Left ventricle myocardium inferior (tissue), 1 donor: ENCODE measurements around the gene HAPLN2. TPM values are rescaled to one million over a fixed set of nuclear protein-coding genes. Genes with fewer than 3 reads are reported as not detected.

ENCODE experiments used
- DNase-seq: peaks from one replicate; pipeline ENCODE4 v3.0.0-alpha.2; 2020
- H3K27ac ChIP-seq: fragments of 200-600 bp; replicated peaks from 2 replicates; pipeline ENCODE4 v1.8.0; 2021
- H3K27me3 ChIP-seq: fragments of 200-600 bp; 2 replicates; pipeline ENCODE4 v1.8.0; 2021; ENCODE audit warnings: low read depth
- H3K36me3 ChIP-seq: fragments of 200-600 bp; 2 replicates; pipeline ENCODE4 v1.8.0; 2021
- H3K4me1 ChIP-seq: fragments of 200-600 bp; 2 replicates; pipeline ENCODE4 v1.8.0; 2021
- H3K4me3 ChIP-seq: fragments of 200-600 bp; 2 replicates; pipeline ENCODE4 v1.8.0; 2021; ENCODE audit warnings: mild to moderate bottlenecking, moderate library complexity
- H3K9me3 ChIP-seq: fragments of 200-600 bp; replicated peaks from 2 replicates; pipeline ENCODE4 v1.8.0; 2021
- CTCF ChIP-seq: fragments of 200-600 bp; IDR thresholded peaks from 2 replicates; pipeline ENCODE4 v1.8.0; 2021; ENCODE audit warnings: antibody characterized with exemption, mild to moderate bottlenecking, borderline replicate concordance
- intact Hi-C: fragments of 100-400 bp; cut with micrococcal nuclease; formaldehyde crosslinking; loops from one replicate; pipeline ENCODE4 v1.11.0; 2022
- total RNA-seq: library from RNA; stranded (reverse); fragmentation: NEBNext Ultra II Directional; extraction: Animal tissue kit (Norgen Biotek cat#: 25700); gene quantifications from one replicate; pipeline ENCODE4 v1.2.1, GENCODE V29; 2021
- donor health status: DM: no; HTN: yes; CAD: no; lungs with severe emphysema.

The HAPLN2 gene
- total RNA-seq, 1 donor from 2014 or later = 1.2 TPM

DNA sequence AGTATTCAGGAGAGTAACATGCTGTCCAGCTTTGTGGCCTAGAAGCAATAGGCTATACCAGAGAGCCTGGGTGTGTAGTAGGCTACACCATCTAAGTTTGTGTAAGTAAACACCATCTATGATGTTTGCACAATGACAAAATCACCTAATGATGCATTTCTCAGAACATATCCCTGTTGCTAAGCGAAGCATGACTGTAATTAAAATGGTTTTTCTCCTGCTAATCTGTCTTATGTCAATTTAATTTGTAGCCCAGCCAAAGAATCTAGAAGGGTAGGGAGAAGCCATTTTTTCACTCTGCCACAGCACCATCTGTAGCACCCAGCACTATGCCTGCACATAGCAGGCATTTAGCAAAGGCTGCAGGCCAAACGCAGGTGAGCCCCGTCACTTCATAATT is 41.7 kb upstream of the HAPLN2 start:
- no peaks in the 10 kb centered on the region for H3K9me3 ChIP-seq
- intact Hi-C loops = no loop called here
- H3K4me1 ChIP-seq = no peaks in the 10 kb centered on the region
- TF ChIP-seq CTCF = no peak
- H3K4me3 ChIP-seq = no peak overlapping the region
- no peak overlapping the region for H3K27ac ChIP-seq
- H3K27me3 ChIP-seq = no peaks in the 10 kb centered on the region
- no peaks in the 10 kb centered on the region for H3K36me3 ChIP-seq
- no peak for DNase-seq

DNA sequence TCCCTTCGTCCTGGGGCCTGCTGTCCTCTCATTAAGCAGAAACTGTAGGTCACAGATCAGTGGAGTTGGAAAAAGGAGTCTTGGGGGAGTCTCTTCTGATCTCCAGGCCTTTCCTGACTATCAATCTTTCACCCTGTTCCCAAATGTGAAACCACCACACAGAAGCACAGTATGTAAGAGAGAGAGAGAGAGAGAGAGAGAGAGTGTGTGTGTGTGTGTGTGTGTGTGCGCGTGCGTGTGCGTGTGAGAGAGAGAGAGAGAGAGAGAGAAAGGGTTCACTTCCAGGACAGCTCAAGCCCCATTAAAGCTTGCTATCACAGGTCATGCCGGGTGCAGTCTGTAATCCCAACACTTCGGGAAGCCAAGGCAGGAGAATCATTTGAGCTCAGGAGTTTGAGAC is 41.2 kb upstream of the HAPLN2 start:
- no peak for TF ChIP-seq CTCF
- intact Hi-C loops = no loop called here

GRCh38 chr1:156579472-156579871 is 39.7 kb upstream of the HAPLN2 start, which contains the start of gene TTC24:
Gene TTC24, plus strand, starts transcription at chr1:156579723. Its CDS starts 1,642 bp downstream, at chr1:156581365.
- Histone ChIP-seq H3K9me3 (no peaks in the 10 kb centered on the region), H3K27ac (no peak within 1 kb of the TSS), H3K4me3 (no peak within 1 kb of the TSS), H3K4me1 (peaks cover 6% of the 10 kb centered on the region), H3K27me3 (no peaks in the 10 kb centered on the region), H3K36me3 (no peaks in the 10 kb centered on the region)
- TF ChIP-seq CTCF = no peak
- intact Hi-C loops = no loop called here
- DNase-seq = no peak

More for the DNA sequence above, 41.2 kb upstream of the HAPLN2 start:
- no peaks in the 10 kb centered on the region for H3K9me3 ChIP-seq
- no peaks in the 10 kb centered on the region for H3K27me3 ChIP-seq
- no peak overlapping the region for H3K4me3 ChIP-seq
- no peaks in the 10 kb centered on the region for H3K4me1 ChIP-seq
- H3K27ac ChIP-seq = no peak overlapping the region
- H3K36me3 ChIP-seq = no peaks in the 10 kb centered on the region
- DNase-seq = no peak

DNA sequence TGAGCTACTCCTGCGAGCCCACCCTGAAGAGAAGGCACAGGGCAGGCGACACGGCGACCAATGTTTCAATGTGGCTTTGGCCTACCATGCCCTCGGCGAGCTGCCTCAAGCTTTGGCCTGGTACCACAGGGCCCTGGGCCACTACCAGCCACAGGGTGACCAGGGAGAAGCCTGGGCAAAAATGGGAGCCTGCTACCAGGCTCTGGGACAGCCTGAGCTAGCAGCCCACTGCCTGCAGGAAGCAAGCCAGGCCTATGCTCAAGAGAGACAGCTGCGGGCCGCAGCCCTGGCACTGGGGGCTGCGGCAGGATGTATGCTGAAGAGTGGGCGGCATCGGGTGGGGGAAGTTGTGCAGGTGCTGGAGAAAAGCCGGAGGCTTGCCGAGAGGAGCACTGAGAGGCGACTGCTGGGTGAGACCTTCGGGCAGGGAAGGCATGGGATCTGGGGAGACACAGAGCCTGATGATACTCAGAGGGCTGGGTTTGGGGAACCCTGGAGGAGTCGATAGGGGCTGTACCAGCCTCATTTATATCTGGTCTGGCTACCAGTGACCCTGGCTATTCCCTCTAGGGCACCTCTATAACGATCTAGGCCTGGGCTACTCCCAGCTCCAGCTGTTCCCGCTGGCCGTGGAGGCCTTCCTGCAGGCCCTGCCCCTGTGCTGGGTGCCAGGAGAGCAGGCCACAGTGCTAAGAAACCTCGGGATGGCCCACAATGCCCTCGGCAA is 37.4 kb upstream of the HAPLN2 start:
- intact Hi-C loops = no loop called here
- no peak for TF ChIP-seq CTCF
- H3K27ac ChIP-seq = no peak overlapping the region
- H3K36me3 ChIP-seq = no peaks in the 10 kb centered on the region
- H3K4me1 ChIP-seq = peaks cover 6% of the 10 kb centered on the region
- H3K27me3 ChIP-seq = no peaks in the 10 kb centered on the region
- no peak overlapping the region for H3K4me3 ChIP-seq
- no peak for DNase-seq
- H3K9me3 ChIP-seq = no peaks in the 10 kb centered on the region

- H3K4me1 ChIP-seq = peaks cover 6% of the 10 kb centered on the region
- no peak for DNase-seq
- no peaks in the 10 kb centered on the region for H3K27me3 ChIP-seq
- H3K36me3 ChIP-seq = no peaks in the 10 kb centered on the region
- intact Hi-C loops = no loop called here
- H3K27ac ChIP-seq = no peak overlapping the region
- H3K9me3 ChIP-seq = no peaks in the 10 kb centered on the region
- no peak for TF ChIP-seq CTCF
- no peak overlapping the region for H3K4me3 ChIP-seq
These were observed 36.7 kb upstream of the HAPLN2 start for GRCh38 chr1:156582388-156583017.
